NCI-H748 treated with DMSO at 0.1 percent for 48 hours (cell line): ENCODE results near the gene RUNX2.

Source experiments
- DNase-seq: peaks from one replicate; lab custom pipeline; 2025; lab: John Stamatoyannopoulos, UW

RUNX2 gene

GRCh38 chr6:45434381-45434700 lies 106.2 kb downstream of the RUNX2 start:
- no peak for DNase-seq

- no peak for DNase-seq
These were observed 108.7 kb downstream of the RUNX2 start for GRCh38 chr6:45436544-45437438.

- no peak for DNase-seq
These were observed 109.3 kb downstream of the RUNX2 start for GRCh38 chr6:45437439-45437815.

GRCh38 chr6:45438151-45438550 lies 110.0 kb downstream of the RUNX2 start:
- no peak for DNase-seq

GRCh38 chr6:45438849-45439406 lies 110.8 kb downstream of the RUNX2 start:
- no peak for DNase-seq

GRCh38 chr6:45439459-45439858 lies 111.3 kb downstream of the RUNX2 start:
- DNase-seq, result no peak

- DNase-seq, result no peak
These were observed 111.8 kb downstream of the RUNX2 start for GRCh38 chr6:45439861-45440388.

GRCh38 chr6:45441851-45442453 lies 113.8 kb downstream of the RUNX2 start:
- DNase-seq, result no peak

- no peak for DNase-seq
These were observed 114.6 kb downstream of the RUNX2 start for GRCh38 chr6:45442716-45443115.

- no peak for DNase-seq
These were observed 117.2 kb downstream of the RUNX2 start for GRCh38 chr6:45445364-45445748.

- peak; percentile 42 for DNase-seq
These were observed 117.8 kb downstream of the RUNX2 start for GRCh38 chr6:45445749-45446549.

- DNase-seq, result no peak
These were observed 118.9 kb downstream of the RUNX2 start for GRCh38 chr6:45447005-45447404.

GRCh38 chr6:45447716-45448115 lies 119.6 kb downstream of the RUNX2 start:
- no peak for DNase-seq

- no peak for DNase-seq
These were observed 120.6 kb downstream of the RUNX2 start for GRCh38 chr6:45448417-45449389.

GRCh38 chr6:45450132-45450531 lies 122.0 kb downstream of the RUNX2 start:
- peak; percentile 81 for DNase-seq

GRCh38 chr6:45450831-45451230 lies 122.7 kb downstream of the RUNX2 start:
- no peak for DNase-seq

GRCh38 chr6:45454008-45454911 lies 126.1 kb downstream of the RUNX2 start:
- DNase-seq, result no peak

- no peak for DNase-seq
These were observed 127.3 kb downstream of the RUNX2 start for GRCh38 chr6:45455408-45455807.

- DNase-seq, result no peak
These were observed 129.0 kb downstream of the RUNX2 start for GRCh38 chr6:45457141-45457540.

GRCh38 chr6:45458672-45459071 lies 130.5 kb downstream of the RUNX2 start:
- no peak for DNase-seq
